B cell (primary cell): ENCODE data around the gene WDR27. TPM values are rescaled to one million over a fixed set of nuclear protein-coding genes. Genes with fewer than 3 reads are reported as not detected.

Experiments used
- ATAC-seq: fragments of 200-7000 bp; cut with Tn5 transposase; one replicate; pipeline ENCODE4 v1.10.0; 2021; ENCODE audit warnings: low read depth, mild to moderate bottlenecking, moderate number of reproducible peaks, moderate library complexity
- CTCF ChIA-PET: fragments of 350-600 bp; sonication (Branson Sonifier 250); formaldehyde crosslinking; loops from one replicate; lab custom pipeline; 2021; ENCODE audit warnings: antibody characterized with exemption, inconsistent platforms; lab: Charles Lee
- POLR2A ChIA-PET: fragments of 350-600 bp; sonication (Branson Sonifier 250); formaldehyde crosslinking; loops from one replicate; lab custom pipeline; 2021; ENCODE audit warnings: antibody characterized with exemption; lab: Charles Lee
- DNase-seq: peaks from one replicate; pipeline ENCODE4 v3.0.0; 2013
- H2AFZ ChIP-seq: 2 replicates; pipeline ENCODE4 v1.6.1; 2012; ENCODE audit warnings: mild to moderate bottlenecking, low read depth, low read length; ENCODE audit not compliant: insufficient read depth, poor library complexity, severe bottlenecking
- H3K27ac ChIP-seq, 2 donors: 1 replicate in 1 of 2; 2 replicates in 1 of 2; pipeline ENCODE4 v1.5.1; 2012 to 2013; ENCODE audit warnings: low read length in 2 of 2, mild to moderate bottlenecking in 2 of 2, moderate library complexity in 1 of 2
- H3K27me3 ChIP-seq, 4 experiments: fragments of 200-600 bp in 1 of 4; sonication (generic) in 1 of 4; replicated peaks in 1 of 4; 1 replicate in 2 of 4; 2 replicates in 2 of 4; pipeline versions ENCODE4 v1.6.1 to v1.7.0; 2013 to 2016; ENCODE audit warnings: low read length in 3 of 4, mild to moderate bottlenecking in 2 of 4, mixed read lengths in 1 of 4, moderate library complexity in 1 of 4; ENCODE audit not compliant: insufficient read depth in 4 of 4, control insufficient read depth in 3 of 4; ENCODE audit errors: control extremely low read depth in 1 of 4
- H3K36me3 ChIP-seq, 2 experiments: replicated peaks in 1 of 2; 1 replicate in 1 of 2; 2 replicates in 1 of 2; pipeline versions ENCODE4 v1.6.1 to v1.7.1; 2013; ENCODE audit warnings: low read length in 1 of 2; ENCODE audit not compliant: insufficient read depth in 2 of 2, control insufficient read depth in 1 of 2; ENCODE audit errors: control extremely low read depth in 1 of 2, extremely low read depth in 1 of 2
- H3K4me1 ChIP-seq, 2 donors: fragments of 200-600 bp in 1 of 2; sonication (generic) in 1 of 2; 1 replicate in 1 of 2; 2 replicates in 1 of 2; pipeline versions ENCODE4 v1.5.1 to v1.6.1; 2013 to 2017; ENCODE audit warnings: low read length in 2 of 2; ENCODE audit not compliant: control insufficient read depth in 2 of 2, insufficient read depth in 2 of 2
- H3K4me2 ChIP-seq: replicated peaks from 2 replicates; pipeline ENCODE3; 2012; ENCODE audit warnings: mild to moderate bottlenecking, low read depth, low read length; ENCODE audit not compliant: poor library complexity, severe bottlenecking
- H3K4me3 ChIP-seq, 5 experiments: fragments of 200-600 bp in 1 of 5; sonication (generic) in 1 of 5; 1 replicate in 3 of 5; 2 replicates in 2 of 5; pipeline versions ENCODE4 v1.5.1 to v1.7.0; 2011 to 2016; ENCODE audit warnings: low read length in 4 of 5, mild to moderate bottlenecking in 4 of 5, low read depth in 2 of 5, control low read depth in 1 of 5, moderate library complexity in 1 of 5; ENCODE audit not compliant: insufficient read depth in 1 of 5; ENCODE audit errors: control extremely low read depth in 1 of 5, extremely low read depth in 1 of 5
- H3K79me2 ChIP-seq: fragments of 200-600 bp; sonication (generic); one replicate; pipeline ENCODE4 v1.6.0; 2016; ENCODE audit warnings: low read length; ENCODE audit not compliant: control insufficient read depth, insufficient read depth
- H3K9ac ChIP-seq: fragments of 200-600 bp; sonication (generic); 2 replicates; pipeline ENCODE4 v1.6.1; 2017; ENCODE audit warnings: mild to moderate bottlenecking, low read length, moderate library complexity
- H3K9me3 ChIP-seq, 3 donors: one replicate each; pipeline versions ENCODE4 v1.6.1 to v1.7.1; 2013; ENCODE audit warnings: low read length in 2 of 3; ENCODE audit not compliant: control insufficient read depth in 2 of 3, insufficient read depth in 1 of 3; ENCODE audit errors: control extremely low read depth in 1 of 3
- H4K20me1 ChIP-seq: 2 replicates; pipeline ENCODE4 v1.6.0; 2012; ENCODE audit warnings: mild to moderate bottlenecking, low read length; ENCODE audit not compliant: insufficient read depth, control insufficient read depth, poor library complexity, severe bottlenecking
- H3K27ac Mint-ChIP-seq: one replicate; pipeline ENCODE4 v1.8.0; 2021; ENCODE audit warnings: mixed read lengths
- H3K27me3 Mint-ChIP-seq: one replicate; pipeline ENCODE4 v1.8.0; 2021; ENCODE audit warnings: mixed read lengths
- H3K4me1 Mint-ChIP-seq: one replicate; pipeline ENCODE4 v1.8.0; 2021; ENCODE audit warnings: mixed read lengths
- H3K4me3 Mint-ChIP-seq: one replicate; pipeline ENCODE4 v1.8.0; 2021; ENCODE audit warnings: mixed read lengths
- H3K9me3 Mint-ChIP-seq: one replicate; pipeline ENCODE4 v1.8.0; 2022; ENCODE audit warnings: mixed read lengths; ENCODE audit not compliant: insufficient read depth
- CTCF ChIP-seq: fragments of 200-600 bp; IDR thresholded peaks from one replicate; pipeline ENCODE4 v1.8.0; 2022; ENCODE audit warnings: antibody characterized with exemption, mild to moderate bottlenecking
- EZH2 ChIP-seq: IDR thresholded peaks from 2 replicates; pipeline ENCODE4 v1.6.1; 2012; ENCODE audit warnings: borderline replicate concordance, low read depth, mild to moderate bottlenecking, moderate library complexity, low read length; ENCODE audit not compliant: insufficient read depth, poor library complexity, severe bottlenecking
- WGBS: methylation state at CpG from one replicate; pipeline ENCODE4 v1.1.5; 2013; ENCODE audit warnings: missing lambda C conversion rate; ENCODE audit not compliant: insufficient coverage; 5-methylcytosine and 5-hydroxymethylcytosine counted together
- intact Hi-C: fragments of 100-400 bp; cut with micrococcal nuclease; formaldehyde crosslinking; loops from one replicate; pipeline ENCODE4 v1.10.0; 2022
- polyA plus RNA-seq: library from polyadenylated mRNA; depleted of rRNA; stranded (reverse); fragments of >200 nt; gene quantifications from 2 replicates; pipeline ENCODE4 v1.2.3, GENCODE V29; 2012
- total RNA-seq, 2 donors: library from RNA; stranded (reverse); fragments of 120-200 nt in 1 of 2; gene quantifications; 1 replicate in 1 of 2; 2 replicates in 1 of 2; pipeline versions ENCODE4 v1.2.3 to v1.2.4, GENCODE V29; 2013 to 2022

Gene WDR27
- total and polyA plus RNA-seq, 2 donors (not counting 1 experiment from before 2014, with no cell fraction given) = 64.3 to 86.3 TPM

- 94% methylated on average over 2 of the region's 5 CpGs for WGBS
Observed at GRCh38 chr6:169555971-169556617, 145.7 kb downstream of the WDR27 start.

More at GRCh38 chr6:169555971-169556617, 145.7 kb downstream of the WDR27 start:
- Mint-ChIP-seq H3K27ac (no peak overlapping the region), H3K4me1 (peaks cover 16% of the 10 kb centered on the region), H3K27me3 (no peaks in the 10 kb centered on the region), H3K9me3 (peaks cover under 1% of the 10 kb centered on the region), H3K4me3 (no peak overlapping the region)
- no peak overlapping the region for H3K9ac ChIP-seq
- no peaks in the 10 kb centered on the region for H4K20me1 ChIP-seq
- CTCF ChIA-PET = no interaction called here
- POLR2A ChIA-PET = no interaction called here
- no peaks in the 10 kb centered on the region for H3K36me3 ChIP-seq
- ATAC-seq (no peak), DNase-seq (no peak)
- peaks cover 11 to 18% of the 10 kb centered on the region in 2 donors for H3K4me1 ChIP-seq
- intact Hi-C loops = no loop called here
- H3K27ac ChIP-seq = no peak overlapping the region
- no peak overlapping the region for H3K4me2 ChIP-seq
- H2AFZ ChIP-seq = no peak overlapping the region
- TF ChIP-seq CTCF (no peak), EZH2 (no peak)
- H3K27me3 ChIP-seq = no peaks in the 10 kb centered on the region
- H3K4me3 ChIP-seq = no peak overlapping the region
- peaks cover 0 to 5% (median 0%) of the 10 kb centered on the region in 3 donors for H3K9me3 ChIP-seq
- no peaks in the 10 kb centered on the region for H3K79me2 ChIP-seq
